ENCODE measurements around the gene ZDHHC16. TPM values are rescaled to one million over a fixed set of nuclear protein-coding genes. Genes with fewer than 3 reads are reported as not detected.
A peak's percentile ranks its signal among the peaks of the same experiment; 100 is the strongest.

Gene ZDHHC16
- total RNA-seq, 1 experiment from 2014 or later: 43.5 TPM

- peak in 1 of 2 experiments; percentile 9 for TF ChIP-seq CTCF (IDR thresholded peaks at IDR 0.05; ENCODE audit: insufficient read depth in 1 of 2, low read depth in 1 of 2, low read length in 1 of 2, severe bottlenecking in 1 of 2, unreplicated experiment in 1 of 2)
- H3K27me3 Mint-ChIP-seq (ENCODE audit: insufficient read depth, unreplicated experiment): no peaks in the 10 kb centered on the region
These were observed 53.0 kb downstream of the ZDHHC16 start, which contains the start of gene UBTD1 for GRCh38 chr10:97498841-97499560. TSS of gene UBTD1 (plus strand) at chr10:97498924. CDS start at chr10:97499204, 280 bp downstream.

DNA sequence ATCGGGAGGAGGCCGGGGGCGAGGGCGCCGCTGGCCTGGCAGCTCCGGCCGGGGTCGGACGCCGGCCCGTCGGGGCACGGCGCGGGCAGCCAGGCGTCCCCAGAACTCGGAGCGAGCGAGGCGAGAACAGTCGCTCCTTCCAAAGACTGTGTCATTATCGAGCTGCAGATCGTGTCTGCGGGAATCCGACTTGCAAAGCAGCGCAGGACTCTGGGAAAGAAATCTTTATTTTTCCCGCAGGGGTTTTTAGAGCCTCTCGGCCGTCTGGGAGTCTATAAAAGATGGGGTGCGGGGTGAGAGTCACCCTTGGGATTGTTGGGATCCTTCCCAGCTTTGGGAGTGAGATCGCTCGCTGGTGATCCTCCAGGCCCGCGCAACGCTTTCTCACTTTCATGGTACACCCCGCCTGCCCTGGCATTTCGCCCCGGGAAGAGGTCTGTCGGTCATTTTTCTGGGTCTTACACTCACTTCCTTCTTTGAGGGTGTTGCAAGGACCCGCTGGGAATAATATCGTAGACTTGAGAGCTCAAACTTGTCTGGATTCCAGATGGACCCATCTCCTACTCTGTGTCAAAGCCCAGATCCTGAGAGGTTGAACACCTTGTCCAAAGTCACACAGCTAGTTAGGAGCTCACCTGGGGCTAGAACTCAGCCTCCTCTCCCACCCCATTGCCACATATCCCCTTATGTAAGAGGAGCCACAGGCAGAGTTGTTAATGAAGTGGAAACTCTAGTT lies 53.8 kb downstream of the ZDHHC16 start:
- no TSS peak for BruUV-seq (replicated peaks)
- Mint-ChIP-seq H3K4me1 (ENCODE audit: low read depth, unreplicated experiment) (peaks cover 21% of the 10 kb centered on the region), H3K9me3 (ENCODE audit: unreplicated experiment) (no peaks in the 10 kb centered on the region), H3K4me3 (ENCODE audit: unreplicated experiment) (peak overlapping the region; percentile 91), H3K27ac (ENCODE audit: unreplicated experiment) (no peak overlapping the region), H3K27me3 (ENCODE audit: insufficient read depth, unreplicated experiment) (no peaks in the 10 kb centered on the region), H3K36me3 (ENCODE audit: insufficient read depth, unreplicated experiment) (peaks cover 14% of the 10 kb centered on the region)
- Histone ChIP-seq H3K9me3 (no peaks in the 10 kb centered on the region), H3K27me3 (replicated peaks; ENCODE audit: control insufficient read depth, insufficient read depth, low read length) (no peaks in the 10 kb centered on the region), H3K4me3 (ENCODE audit: low read depth, low read length) (peak overlapping the region; percentile 71), H3K36me3 (ENCODE audit: control insufficient read depth, insufficient read depth, low read length) (no peaks in the 10 kb centered on the region), H3K4me1 (peaks cover 18% of the 10 kb centered on the region)
- DNase-seq: no peak
- TF ChIP-seq CTCF (IDR thresholded peaks at IDR 0.05; ENCODE audit: insufficient read depth in 1 of 2, low read depth in 1 of 2, low read length in 1 of 2, severe bottlenecking in 1 of 2, unreplicated experiment in 1 of 2): no peak
- POLR2A ChIA-PET: interaction anchor here (0.6 to 0.7 kb wide), 4 partner anchors 23 to 237 kb away, joined by 3 read pairs; partner anchors contain the start of genes RRP12 and ZFYVE27
- intact Hi-C loops (cut with micrococcal nuclease; ENCODE audit: unreplicated experiment): loop anchor here (5.0 kb wide), 1 partner anchor 167 kb away; the partner anchor contains the start of gene FRAT2
- CTCF ChIA-PET: interaction anchor here (0.6 to 1.7 kb wide), 5 partner anchors 36 to 113 kb away, joined by 4 to 7 read pairs (median 5); partner anchors contain the start of gene RRP12

More at GRCh38 chr10:97498841-97499560, 53.0 kb downstream of the ZDHHC16 start, which contains the start of gene UBTD1:
- no TSS peak for BruUV-seq (replicated peaks)
- Histone ChIP-seq H3K27me3 (replicated peaks; ENCODE audit: control insufficient read depth, insufficient read depth, low read length) (no peaks in the 10 kb centered on the region), H3K9me3 (no peaks in the 10 kb centered on the region), H3K4me1 (peaks cover 23% of the 10 kb centered on the region), H3K36me3 (ENCODE audit: control insufficient read depth, insufficient read depth, low read length) (no peaks in the 10 kb centered on the region), H3K4me3 (ENCODE audit: low read depth, low read length) (peak within 1 kb of the TSS; percentile 71)
- Mint-ChIP-seq H3K36me3 (ENCODE audit: insufficient read depth, unreplicated experiment) (peaks cover 14% of the 10 kb centered on the region), H3K4me1 (ENCODE audit: low read depth, unreplicated experiment) (peaks cover 25% of the 10 kb centered on the region), H3K4me3 (ENCODE audit: unreplicated experiment) (peak within 1 kb of the TSS; percentile 91), H3K9me3 (ENCODE audit: unreplicated experiment) (no peaks in the 10 kb centered on the region), H3K27ac (ENCODE audit: unreplicated experiment) (peak within 1 kb of the TSS; percentile 91)
- POLR2A ChIA-PET: interaction anchor here (0.6 to 0.8 kb wide), 7 partner anchors 24 to 238 kb away, joined by 3 read pairs; partner anchors contain the start of genes RRP12 and ZFYVE27
- CTCF ChIA-PET: interaction anchor here (0.6 to 1.7 kb wide), 7 partner anchors 8 to 114 kb away, joined by 3 to 8 read pairs (median 5); partner anchors contain the start of gene ANKRD2
- intact Hi-C loops (cut with micrococcal nuclease; ENCODE audit: unreplicated experiment): loop anchor here (1.0 to 5.0 kb wide), 4 partner anchors 36 to 167 kb away; partner anchors contain the start of genes EXOSC1, FRAT2 and ZDHHC16
- DNase-seq: peak; percentile 56 to 64

GRCh38 chr10:97500297-97500575 lies 54.3 kb downstream of the ZDHHC16 start:
- H3K36me3 Mint-ChIP-seq (ENCODE audit: insufficient read depth, unreplicated experiment): peaks cover 14% of the 10 kb centered on the region
- Histone ChIP-seq H3K9me3 (no peaks in the 10 kb centered on the region), H3K4me3 (ENCODE audit: low read depth, low read length) (no peak overlapping the region), H3K27me3 (replicated peaks; ENCODE audit: control insufficient read depth, insufficient read depth, low read length) (no peaks in the 10 kb centered on the region), H3K36me3 (ENCODE audit: control insufficient read depth, insufficient read depth, low read length) (no peaks in the 10 kb centered on the region), H3K4me1 (peaks cover 16% of the 10 kb centered on the region)
- DNase-seq: no peak
- peak overlapping the region; percentile 91 for H3K4me3 Mint-ChIP-seq (ENCODE audit: unreplicated experiment)
- H3K27ac Mint-ChIP-seq (ENCODE audit: unreplicated experiment): no peak overlapping the region
- POLR2A ChIA-PET: no interaction called here
- intact Hi-C loops (cut with micrococcal nuclease; ENCODE audit: unreplicated experiment): no loop called here
- BruUV-seq (replicated peaks): no TSS peak
- CTCF ChIA-PET: interaction anchor here (1.7 kb wide), 1 partner anchor 36 kb away, joined by 5 read pairs; no protein-coding TSS in a partner anchor
- H3K9me3 Mint-ChIP-seq (ENCODE audit: unreplicated experiment): no peaks in the 10 kb centered on the region
- peaks cover 16% of the 10 kb centered on the region for H3K4me1 Mint-ChIP-seq (ENCODE audit: low read depth, unreplicated experiment)
- TF ChIP-seq CTCF (IDR thresholded peaks at IDR 0.05; ENCODE audit: insufficient read depth in 1 of 2, low read depth in 1 of 2, low read length in 1 of 2, severe bottlenecking in 1 of 2, unreplicated experiment in 1 of 2): no peak
- H3K27me3 Mint-ChIP-seq (ENCODE audit: insufficient read depth, unreplicated experiment): no peaks in the 10 kb centered on the region

All from Caco-2 (cell line).